K562 (cell line): ENCODE measurements around the gene CD248. TPM values are rescaled to one million over a fixed set of nuclear protein-coding genes. Genes with fewer than 3 reads are reported as not detected.

Source experiments
- ATAC-seq: fragments of 200-7000 bp; cut with Tn5 transposase; 3 replicates; pipeline ENCODE4 v1.9.1; 2020; ENCODE audit warnings: moderate library complexity
- BruUV-seq: library from RNA; stranded (reverse); fragments of 400-500 nt; replicated peaks from 2 replicates; lab custom pipeline; 2021; lab: Mats Ljungman, UMichigan
- CTCF ChIA-PET: fragments of 300-600 bp; formaldehyde crosslinking; extraction: SDS; loops from one replicate; lab custom pipeline; 2021; ENCODE audit warnings: low intra/inter-chr PET ratio; lab: Yijun Ruan, JAX
- POLR2A ChIA-PET: fragments of 300-600, 350-650 bp; sonication (Branson Sonifier 250); formaldehyde crosslinking; extraction: SDS; loops from one replicate; lab custom pipeline; 2021; ENCODE audit warnings: antibody characterized with exemption, inconsistent platforms; lab: Yijun Ruan, JAX
- DNase-seq, 4 experiments: peaks; one replicate each; pipeline versions ENCODE4 v3.0.0 to v3.0.0-alpha.2; 2011 to 2018; ENCODE audit warnings: low spot score in 3 of 4, mixed read lengths in 3 of 4; ENCODE audit errors: extremely low read depth in 1 of 4
- FAIRE-seq: peaks from 2 replicates; lab custom pipeline; 2011; peaks lifted over from hg19 to GRCh38; lab: Jason Lieb, UNC
- H2AFZ ChIP-seq: 2 replicates; pipeline ENCODE4 v1.6.0; 2011; ENCODE audit warnings: low read depth, low read length, control low read depth, inconsistent platforms
- H3K27ac ChIP-seq: fragments of 200-600 bp; 3 replicates; pipeline ENCODE4 v1.8.0; 2011; ENCODE audit warnings: low read depth, mild to moderate bottlenecking, control low read depth, inconsistent platforms, low read length, moderate library complexity, mixed read lengths; ENCODE audit errors: extremely low read depth
- H3K27me3 ChIP-seq, 2 experiments: fragments of 300-600 bp in 1 of 2; 2 replicates in 1 of 2; 3 replicates in 1 of 2; pipeline versions ENCODE4 v1.6.0 to v1.8.0; 2011; ENCODE audit warnings: inconsistent platforms in 2 of 2, low read length in 2 of 2, mild to moderate bottlenecking in 1 of 2, mixed read lengths in 1 of 2, moderate library complexity in 1 of 2; ENCODE audit not compliant: control insufficient read depth in 2 of 2, insufficient read depth in 2 of 2
- H3K36me3 ChIP-seq: fragments of 300-600 bp; 3 replicates; pipeline ENCODE4 v1.8.0; 2011; ENCODE audit warnings: mild to moderate bottlenecking, low read length, inconsistent platforms; ENCODE audit not compliant: control insufficient read depth, insufficient read depth
- H3K4me1 ChIP-seq, 2 experiments: fragments of 200-600 bp in 1 of 2; replicated peaks in 1 of 2; 2 replicates in 1 of 2; 3 replicates in 1 of 2; pipeline versions ENCODE4 v1.5.1 to v1.8.0; 2011; ENCODE audit warnings: inconsistent platforms in 2 of 2, low read length in 2 of 2, mild to moderate bottlenecking in 1 of 2, mixed read lengths in 1 of 2, moderate library complexity in 1 of 2; ENCODE audit not compliant: control insufficient read depth in 2 of 2, insufficient read depth in 2 of 2
- H3K4me2 ChIP-seq: 2 replicates; pipeline ENCODE4 v1.6.1; 2011; ENCODE audit warnings: low read length, control low read depth, inconsistent platforms, mixed read lengths; ENCODE audit not compliant: insufficient read depth
- H3K4me3 ChIP-seq: fragments of 200-600 bp; sonication (generic), shearing (Covaris generic); 2 replicates; pipeline ENCODE4 v1.5.1; 2016; ENCODE audit warnings: control low read depth, inconsistent platforms
- H3K79me2 ChIP-seq: fragments of 200-600 bp; 3 replicates; pipeline ENCODE4 v1.8.0; 2011; ENCODE audit warnings: low read length, inconsistent platforms; ENCODE audit not compliant: control insufficient read depth, insufficient read depth
- H3K9ac ChIP-seq, 2 experiments: 2 replicates each; pipeline versions ENCODE4 v1.6.0 to v1.6.1; 2011; ENCODE audit warnings: low read depth in 2 of 2, low read length in 2 of 2, control low read depth in 1 of 2, inconsistent platforms in 1 of 2, mild to moderate bottlenecking in 1 of 2, mixed read lengths in 1 of 2; ENCODE audit not compliant: insufficient read depth in 1 of 2
- H3K9me1 ChIP-seq: one replicate; pipeline ENCODE4 v1.6.0; 2011; ENCODE audit warnings: inconsistent platforms, mild to moderate bottlenecking, low read length, moderate library complexity; ENCODE audit not compliant: control insufficient read depth, insufficient read depth
- H3K9me3 ChIP-seq: replicated peaks from 2 replicates; pipeline ENCODE4 v1.5.1; 2011; ENCODE audit warnings: low read depth, low read length, inconsistent platforms; ENCODE audit not compliant: control insufficient read depth, insufficient read depth
- H4K20me1 ChIP-seq: replicated peaks from 2 replicates; pipeline ENCODE4 v1.6.1; 2011; ENCODE audit warnings: low read length, inconsistent platforms, mixed read lengths; ENCODE audit not compliant: control insufficient read depth, insufficient read depth
- ELF1 ChIP-seq: fragments of 200-800 bp; sonication (Bioruptor generic); IDR thresholded peaks from 2 replicates; pipeline ENCODE4 v1.6.1; 2016; ENCODE audit warnings: missing genetic modification characterization, missing compliant biosample characterization
- ETV5 ChIP-seq: sonication (generic); formaldehyde crosslinking; IDR thresholded peaks from 2 replicates; pipeline ENCODE4 v1.4.0; 2020; ENCODE audit warnings: low read depth, mild to moderate bottlenecking, missing genetic modification reagents
- L3MBTL2 ChIP-seq: fragments of 450-650 bp; IDR thresholded peaks from 2 replicates; pipeline ENCODE4 v1.6.1; 2016; ENCODE audit warnings: mild to moderate bottlenecking, moderate library complexity
- NFYB ChIP-seq: IDR thresholded peaks from 2 replicates; pipeline ENCODE4 v1.6.1; 2011; ENCODE audit warnings: mild to moderate bottlenecking, moderate library complexity; ENCODE audit not compliant: insufficient read length; ENCODE audit errors: extremely low read depth
- PTTG1 ChIP-seq: fragments of 450-650 bp; IDR thresholded peaks from 2 replicates; pipeline ENCODE4 v1.6.1; 2016; ENCODE audit warnings: low read depth, mild to moderate bottlenecking, missing genetic modification characterization, missing compliant biosample characterization
- SIN3A ChIP-seq, 2 experiments: fragments of 150-350 bp in 1 of 2; IDR thresholded peaks; 2 replicates each; pipeline ENCODE4 v1.6.1; 2011 to 2016; ENCODE audit warnings: borderline replicate concordance in 2 of 2, low read depth in 2 of 2, low read length in 2 of 2, mild to moderate bottlenecking in 2 of 2, moderate library complexity in 2 of 2; ENCODE audit not compliant: control insufficient read depth in 1 of 2
- TBL1XR1 ChIP-seq, 2 experiments: IDR thresholded peaks; 2 replicates each; pipeline ENCODE4 v1.6.1; 2012; ENCODE audit warnings: improper control_type of control experiment in 2 of 2, low read length in 2 of 2, mild to moderate bottlenecking in 1 of 2
- TBP ChIP-seq: optimal IDR thresholded peaks from 2 replicates; pipeline ENCODE3; 2011; ENCODE audit warnings: low read depth, low read length, improper control_type of control experiment
- YY1 ChIP-seq, 3 experiments: IDR thresholded peaks; 2 replicates each; pipeline ENCODE4 v1.6.1; 2011; ENCODE audit warnings: low read length in 2 of 3, mild to moderate bottlenecking in 2 of 3, moderate library complexity in 2 of 3, borderline replicate concordance in 1 of 3, control low read depth in 1 of 3, low read depth in 1 of 3; ENCODE audit not compliant: insufficient read depth in 3 of 3, insufficient replicate concordance in 2 of 3, control insufficient read depth in 1 of 3, insufficient read length in 1 of 3; ENCODE audit errors: extremely low read depth in 1 of 3
- WGBS: fragments of 100-300 bp; shearing (Covaris generic); methylation state at CpG from one replicate; pipeline ENCODE4 v1.1.6; 2016; ENCODE audit warnings: low coverage, mixed read lengths; ENCODE audit not compliant: insufficient coverage; ENCODE audit errors: missing lambda C conversion rate; 5-methylcytosine and 5-hydroxymethylcytosine counted together
- in situ Hi-C: fragments of 300-500 bp; cut with MboI; formaldehyde crosslinking; loops from 4 replicates; pipeline ENCODE4 v1.15.0; 2018; ENCODE audit warnings: inconsistent platforms, mixed read lengths
- intact Hi-C: fragments of 100-400 bp; cut with micrococcal nuclease; formaldehyde crosslinking; loops from 2 replicates; pipeline ENCODE4 v1.14.2; 2022
- polyA plus RNA-seq, 8 experiments: library from polyadenylated mRNA; depleted of rRNA in 4 of 8; stranded (reverse) in 5 of 8; unstranded in 3 of 8; fragments of >200 nt; fragmentation: Nextera tagmentation in 2 of 8; fragmentation: Illumina TruSeq in 1 of 8; extraction: Ambion mirVana in 2 of 8; extraction: Trizol in 1 of 8; gene quantifications; 2 replicates each; pipeline versions ENCODE4 v1.2.1 to v1.2.3, GENCODE V29; 2011 to 2014; ENCODE audit warnings: inconsistent platforms in 1 of 8, missing spikeins in 1 of 8
- total RNA-seq, 7 experiments: library from RNA; depleted of rRNA in 6 of 7; stranded (reverse); fragments of >200 nt in 6 of 7; fragmentation: Illumina TruSeq in 2 of 7; extraction: Trizol in 2 of 7; gene quantifications; 2 replicates each; pipeline versions ENCODE4 v1.2.1 to v1.2.3, GENCODE V29; 2011 to 2021; ENCODE audit warnings: low replicate concordance in 1 of 7
- TF ChIP-seq, protein P1 (sequence below): sonication (generic); formaldehyde crosslinking; IDR thresholded peaks from 2 replicates; pipeline ENCODE4 v1.8.0; 2022; ENCODE audit warnings: mild to moderate bottlenecking, missing genetic modification reagents

The CD248 gene
- total and polyA plus RNA-seq, 9 of the 15 experiments (the other 6 are each of a cell fraction or from before 2014, with no cell fraction given) = 0.09 TPM; not detected in 8

GRCh38 chr11:66345316-66345649 lies 28.4 kb upstream of the CD248 start (continued):
- TF ChIP-seq YY1 (IDR thresholded peaks at IDR 0.05; ENCODE audit: borderline replicate concordance in 1 of 3, control insufficient read depth in 1 of 3, extremely low read depth in 1 of 3, insufficient read depth in 3 of 3, insufficient read length in 1 of 3, insufficient replicate concordance in 2 of 3, low read depth in 1 of 3, low read length in 2 of 3) (peak in 1 of 3 experiments; percentile 0), PTTG1 (tag) (no peak)
- TF ChIP-seq, all 486 proteins: peak for 8

DNA sequence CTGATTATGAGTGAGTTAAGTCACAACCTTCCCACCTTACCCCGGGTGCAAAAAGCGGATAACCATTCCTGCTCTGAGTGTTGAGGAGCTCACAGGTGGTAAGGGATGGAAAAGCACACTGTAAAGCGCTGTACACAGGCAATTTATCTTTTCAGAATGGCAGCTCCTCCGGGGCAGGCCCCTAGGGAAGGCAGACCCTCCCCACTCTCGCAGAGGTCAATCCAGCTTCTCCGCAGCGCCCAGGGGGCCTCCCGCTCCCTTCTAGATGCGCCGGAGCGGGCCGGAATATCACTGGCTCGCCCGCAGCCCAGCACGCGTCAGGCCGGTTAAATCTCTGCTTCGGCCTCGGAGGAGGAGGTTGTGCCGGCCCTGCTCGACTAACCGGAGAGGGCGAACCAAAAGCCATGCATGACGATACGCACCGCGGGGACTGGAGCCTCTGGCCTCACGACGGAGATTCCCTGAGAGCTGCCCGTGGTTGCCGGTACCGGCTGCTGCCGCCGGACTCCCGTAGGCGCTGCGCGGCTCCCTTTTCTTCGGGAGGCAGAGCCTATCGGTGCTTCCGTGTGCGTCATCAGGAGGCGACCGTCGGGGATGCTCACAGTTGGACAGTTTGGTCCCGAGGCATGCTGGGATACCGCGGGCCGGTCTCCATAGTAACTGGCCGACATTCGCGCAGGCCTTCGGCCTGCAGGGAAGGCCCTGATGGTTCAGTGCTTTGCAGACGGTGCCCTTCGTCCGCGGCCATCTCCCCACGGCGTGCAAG lies 27.9 kb upstream of the CD248 start, which contains the start of gene BRMS1:
Gene BRMS1 (minus strand): TSS at position 555 of the 766 bp plus-strand sequence. CDS start 2,870 bp downstream, outside the sequence.
- H3K4me2 ChIP-seq = peak within 1 kb of the TSS; percentile 91
- peaks cover 19 to 37% of the 10 kb centered on the region in 2 experiments for H3K4me1 ChIP-seq
- BruUV-seq = no TSS peak
- in situ Hi-C loops = no loop called here
- H3K79me2 ChIP-seq = peaks cover 23% of the 10 kb centered on the region
- intact Hi-C loops = no loop called here
- H3K27me3 ChIP-seq = no peaks in the 10 kb centered on the region
- WGBS = 0% methylated on average over 52 of the region's 59 CpGs
- H3K27ac ChIP-seq = peak within 1 kb of the TSS; percentile 65
- H4K20me1 ChIP-seq = no peaks in the 10 kb centered on the region
- ChIA-PET POLR2A (interaction anchor here (1.0 to 2.4 kb wide), 4 partner anchors 9 to 26 kb away, joined by 5 to 6 read pairs (median 6); partner anchors contain the start of genes RIN1 and SLC29A2), CTCF (no interaction called here)
- peaks cover 34% of the 10 kb centered on the region; the same call in 2 of the 3 replicates for H3K36me3 ChIP-seq
- no peaks in the 10 kb centered on the region for H3K9me3 ChIP-seq
- H2AFZ ChIP-seq = peak within 1 kb of the TSS; percentile 89
- ATAC-seq = peak; percentile 87
- H3K9ac ChIP-seq = peak within 1 kb of the TSS; percentile 75 to 99
- no peaks in the 10 kb centered on the region for H3K9me1 ChIP-seq
- peak; percentile 87 to 98 (median 92) for DNase-seq
- FAIRE-seq = peak; percentile 99
- peak within 1 kb of the TSS; percentile 81 for H3K4me3 ChIP-seq
- TF ChIP-seq ELF1 (peak; percentile 99), L3MBTL2 (peak; percentile 61), ETV5 (CRISPR knock-in tag) (peak; percentile 34; the same call in 1 of the 2 replicates), SIN3A (IDR thresholded peaks at IDR 0.05; ENCODE audit: borderline replicate concordance in 2 of 2, control insufficient read depth in 1 of 2, low read depth in 2 of 2, low read length in 2 of 2) (peak; percentile 94 to 99), NFYB (peak; percentile 19), TBL1XR1 (IDR thresholded peaks at IDR 0.05; ENCODE audit: low read length in 2 of 2) (peak in 1 of 2 experiments; percentile 88; a peak in 2 of 4 replicates), TBP (peak; percentile 84)
- TF ChIP-seq, protein P1, sequence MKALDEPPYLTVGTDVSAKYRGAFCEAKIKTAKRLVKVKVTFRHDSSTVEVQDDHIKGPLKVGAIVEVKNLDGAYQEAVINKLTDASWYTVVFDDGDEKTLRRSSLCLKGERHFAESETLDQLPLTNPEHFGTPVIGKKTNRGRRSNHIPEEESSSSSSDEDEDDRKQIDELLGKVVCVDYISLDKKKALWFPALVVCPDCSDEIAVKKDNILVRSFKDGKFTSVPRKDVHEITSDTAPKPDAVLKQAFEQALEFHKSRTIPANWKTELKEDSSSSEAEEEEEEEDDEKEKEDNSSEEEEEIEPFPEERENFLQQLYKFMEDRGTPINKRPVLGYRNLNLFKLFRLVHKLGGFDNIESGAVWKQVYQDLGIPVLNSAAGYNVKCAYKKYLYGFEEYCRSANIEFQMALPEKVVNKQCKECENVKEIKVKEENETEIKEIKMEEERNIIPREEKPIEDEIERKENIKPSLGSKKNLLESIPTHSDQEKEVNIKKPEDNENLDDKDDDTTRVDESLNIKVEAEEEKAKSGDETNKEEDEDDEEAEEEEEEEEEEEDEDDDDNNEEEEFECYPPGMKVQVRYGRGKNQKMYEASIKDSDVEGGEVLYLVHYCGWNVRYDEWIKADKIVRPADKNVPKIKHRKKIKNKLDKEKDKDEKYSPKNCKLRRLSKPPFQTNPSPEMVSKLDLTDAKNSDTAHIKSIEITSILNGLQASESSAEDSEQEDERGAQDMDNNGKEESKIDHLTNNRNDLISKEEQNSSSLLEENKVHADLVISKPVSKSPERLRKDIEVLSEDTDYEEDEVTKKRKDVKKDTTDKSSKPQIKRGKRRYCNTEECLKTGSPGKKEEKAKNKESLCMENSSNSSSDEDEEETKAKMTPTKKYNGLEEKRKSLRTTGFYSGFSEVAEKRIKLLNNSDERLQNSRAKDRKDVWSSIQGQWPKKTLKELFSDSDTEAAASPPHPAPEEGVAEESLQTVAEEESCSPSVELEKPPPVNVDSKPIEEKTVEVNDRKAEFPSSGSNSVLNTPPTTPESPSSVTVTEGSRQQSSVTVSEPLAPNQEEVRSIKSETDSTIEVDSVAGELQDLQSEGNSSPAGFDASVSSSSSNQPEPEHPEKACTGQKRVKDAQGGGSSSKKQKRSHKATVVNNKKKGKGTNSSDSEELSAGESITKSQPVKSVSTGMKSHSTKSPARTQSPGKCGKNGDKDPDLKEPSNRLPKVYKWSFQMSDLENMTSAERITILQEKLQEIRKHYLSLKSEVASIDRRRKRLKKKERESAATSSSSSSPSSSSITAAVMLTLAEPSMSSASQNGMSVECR (CRISPR knock-in tag) = peak; percentile 98
